ENCODE measurements around the gene NSUN7. TPM values are rescaled to one million over a fixed set of nuclear protein-coding genes. Genes with fewer than 3 reads are reported as not detected.
"Not testable (repeated sequence)": the region's sequence is repeated elsewhere in the genome, so short reads cannot be mapped to it uniquely, and the experiment has no call there.

NSUN7 gene, protein sequence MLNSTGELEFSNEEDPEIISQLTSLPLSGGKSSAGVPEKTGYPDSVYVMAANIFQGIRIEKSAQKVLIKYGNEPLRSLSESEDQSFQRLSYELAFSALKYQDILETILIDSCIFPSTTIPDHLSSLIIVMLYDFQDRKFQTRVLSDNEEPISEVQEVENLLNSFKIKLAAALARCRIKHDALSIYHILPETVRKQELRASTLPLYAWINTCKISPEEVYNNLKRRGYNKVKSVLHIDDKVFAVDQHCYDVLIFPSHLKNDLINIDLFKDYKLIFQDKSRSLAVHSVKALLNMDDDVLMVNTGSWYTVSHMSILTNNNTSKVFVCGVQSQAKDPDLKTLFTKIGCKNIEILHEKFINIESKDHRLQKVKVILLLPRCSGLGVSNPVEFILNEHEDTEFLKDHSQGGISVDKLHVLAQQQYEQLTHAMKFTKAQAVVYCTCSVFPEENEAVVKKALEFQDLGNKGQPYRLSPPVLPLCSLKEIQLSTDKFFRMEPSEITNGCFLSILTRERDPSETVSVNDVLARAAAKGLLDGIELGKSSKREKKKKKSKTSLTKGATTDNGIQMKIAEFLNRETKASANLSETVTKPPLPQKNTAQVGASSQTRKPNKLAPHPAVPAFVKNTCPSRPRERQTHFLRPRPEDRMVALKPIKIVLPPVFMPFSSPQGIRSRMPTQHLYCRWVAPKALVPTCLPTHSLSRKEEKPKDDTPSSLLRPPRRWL
- 0.40 TPM for total RNA-seq

DNA sequence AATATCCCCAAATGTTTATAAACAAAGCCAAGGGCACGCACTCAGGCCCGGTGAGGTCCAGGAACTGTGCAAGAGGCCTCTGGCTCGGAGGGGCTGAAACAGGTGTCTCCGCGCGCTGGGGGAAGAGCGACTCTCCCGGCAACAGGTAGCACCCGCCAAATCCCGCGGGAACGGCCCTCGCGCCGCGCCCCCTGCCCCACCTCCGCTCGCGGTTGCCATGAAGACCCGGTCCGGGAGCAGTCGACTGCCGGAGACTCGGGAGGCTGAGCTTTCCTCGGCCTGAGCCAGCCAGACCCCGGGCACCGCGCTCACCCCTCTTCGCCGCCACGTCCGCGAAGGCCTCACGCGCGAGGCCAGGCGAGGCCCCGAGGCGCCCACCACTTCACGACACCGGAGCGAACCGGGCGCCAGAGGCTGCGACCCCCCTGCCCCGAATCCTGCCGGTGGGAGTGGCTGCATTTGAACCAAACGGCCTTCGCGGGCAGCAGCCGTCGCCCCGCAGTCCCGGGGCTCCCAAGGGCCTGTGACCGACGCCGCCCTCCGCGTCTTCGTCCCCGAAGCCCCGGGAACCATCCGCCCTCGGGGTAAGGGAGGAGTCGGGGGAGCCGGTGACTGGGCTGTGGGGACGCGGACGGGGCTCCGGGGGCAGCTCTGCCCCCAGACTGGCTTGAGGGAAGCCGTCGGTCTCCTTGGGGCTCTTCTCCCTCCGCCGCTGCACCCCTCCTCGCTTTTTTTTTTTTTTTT is at the start of gene NSUN7:
Gene NSUN7 (plus strand): TSS at position 239 of the 744 bp plus-strand sequence. CDS start 739 bp downstream, outside the sequence.
- DNase-seq (ENCODE audit: low spot score) (peak; percentile 51), ATAC-seq (peak; percentile 80)

DNA sequence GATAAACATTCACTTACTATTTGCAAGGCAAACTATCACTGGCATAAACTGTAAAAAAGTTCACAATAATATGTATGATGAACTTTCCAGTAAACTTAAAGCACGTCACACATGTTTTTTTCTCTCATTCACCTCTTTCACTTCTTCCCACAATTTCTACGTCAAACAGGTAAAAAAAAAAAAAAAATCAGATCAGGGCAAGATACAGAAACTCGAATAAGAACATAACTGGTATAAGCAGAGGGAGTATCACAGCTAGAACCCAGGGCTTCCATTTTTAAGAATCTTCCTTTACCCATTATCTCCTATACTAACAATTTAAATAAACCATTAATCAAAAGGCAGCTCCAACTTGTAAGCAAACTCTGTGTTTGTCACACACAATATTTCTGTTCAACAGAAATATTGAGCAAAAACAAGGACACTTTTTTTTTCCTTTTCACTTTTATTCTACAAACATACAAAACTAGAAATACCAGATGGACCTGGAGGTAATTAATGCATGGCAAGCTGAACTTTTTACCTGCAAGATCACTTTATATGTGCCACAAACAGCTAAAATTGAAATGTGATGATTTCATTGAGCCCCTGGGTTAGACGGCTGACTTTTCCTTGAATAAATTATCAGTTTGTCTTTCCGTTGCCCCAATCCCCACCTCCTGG is 47.5 kb upstream of the NSUN7 start:
- ATAC-seq = no peak
- DNase-seq (ENCODE audit: low spot score) = no peak

DNA sequence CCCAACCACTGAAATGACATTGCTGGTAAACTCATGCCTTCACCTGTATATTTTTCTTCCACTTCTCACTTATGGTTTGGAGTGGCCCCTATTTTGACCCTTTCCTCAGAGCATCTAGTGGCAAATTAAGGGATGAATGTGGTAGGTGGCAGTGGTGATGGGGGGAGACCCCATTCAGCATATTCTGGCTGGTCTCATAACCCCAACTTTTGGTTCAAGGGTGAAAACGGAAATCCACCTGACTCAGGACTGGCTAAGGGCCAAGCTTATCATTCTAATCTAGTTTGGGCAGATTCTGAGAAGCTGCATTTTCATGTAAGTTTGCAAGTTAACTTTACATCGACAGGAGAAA is 47.0 kb upstream of the NSUN7 start:
- ATAC-seq (no peak), DNase-seq (ENCODE audit: low spot score) (no peak)

DNA sequence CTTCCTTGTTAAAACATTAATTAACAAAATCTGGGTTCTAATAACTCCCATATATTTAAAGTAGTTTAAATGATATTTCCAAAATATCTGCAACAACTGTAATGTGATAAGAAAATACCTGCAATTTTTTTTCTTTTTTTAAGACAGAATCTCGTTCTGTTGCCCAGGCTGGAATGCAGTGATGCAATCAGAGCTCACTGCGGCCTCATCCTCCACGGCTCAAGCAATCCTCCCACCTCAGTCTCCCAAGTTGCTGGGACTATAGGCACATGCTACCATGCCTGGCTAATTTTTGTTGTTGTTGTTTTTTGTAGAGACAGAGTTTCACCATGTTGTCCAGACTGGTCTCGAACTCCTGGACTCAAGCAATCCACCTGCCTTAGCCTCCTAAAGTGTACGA is 45.7 kb upstream of the NSUN7 start:
- no peak for ATAC-seq
- DNase-seq (ENCODE audit: low spot score) = no peak

DNA sequence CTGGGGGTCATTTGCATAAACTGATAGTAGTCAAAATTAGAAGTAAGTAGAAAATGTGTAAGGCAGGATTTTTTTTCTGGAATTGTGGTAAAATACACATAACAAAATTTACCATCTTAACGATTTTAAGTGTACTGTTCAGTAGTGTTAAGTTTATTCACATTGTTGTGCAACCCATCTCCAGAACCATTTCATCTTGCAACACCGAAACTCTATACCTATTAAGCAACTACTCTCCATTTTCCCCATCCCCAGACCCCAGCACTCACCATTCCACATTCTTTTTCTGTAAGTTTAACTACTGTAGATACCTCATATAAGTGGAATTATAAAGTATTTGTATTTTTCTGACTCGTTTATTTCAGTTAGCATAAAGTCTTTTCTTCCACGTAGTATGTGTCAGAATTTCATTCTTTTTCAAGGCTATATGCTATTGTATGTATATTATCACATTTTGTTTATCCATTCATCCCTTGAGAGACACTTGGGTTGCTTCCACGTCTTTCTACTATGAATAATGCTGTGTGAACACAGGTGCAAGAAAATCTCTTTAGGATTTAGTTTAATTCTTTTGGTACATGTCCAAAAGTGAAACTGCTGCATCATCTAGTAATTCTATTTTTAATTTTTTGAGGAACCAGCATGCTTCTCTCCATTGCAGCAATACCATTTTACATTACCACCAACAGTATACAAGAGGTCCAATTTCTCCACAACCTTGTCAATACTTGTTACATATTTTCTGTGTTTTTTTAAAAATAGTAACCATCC is 39.1 kb upstream of the NSUN7 start:
- DNase-seq (ENCODE audit: low spot score) (no peak), ATAC-seq (peak; percentile 44)

DNA sequence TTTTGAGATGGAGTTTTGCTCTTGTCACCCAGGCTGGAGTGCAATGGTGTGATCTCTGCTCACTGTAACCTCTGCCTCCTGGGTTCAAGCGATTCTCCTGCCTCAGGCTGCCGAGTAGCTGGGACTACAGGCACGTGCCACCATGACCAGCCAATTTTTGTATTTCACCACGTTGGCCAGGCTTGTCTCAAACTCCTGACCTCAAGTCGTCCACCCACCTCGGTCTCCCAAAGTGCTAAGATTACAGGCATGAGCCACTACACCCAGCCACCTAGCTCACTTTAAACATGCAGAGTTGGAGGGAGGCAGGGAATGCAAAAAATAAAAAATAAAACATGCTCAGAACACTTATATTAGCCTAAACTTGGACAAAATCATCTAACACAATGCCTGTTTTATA is 36.8 kb upstream of the NSUN7 start:
- peak; percentile 14 for ATAC-seq
- not testable (repeated sequence) for DNase-seq (ENCODE audit: low spot score)

DNA sequence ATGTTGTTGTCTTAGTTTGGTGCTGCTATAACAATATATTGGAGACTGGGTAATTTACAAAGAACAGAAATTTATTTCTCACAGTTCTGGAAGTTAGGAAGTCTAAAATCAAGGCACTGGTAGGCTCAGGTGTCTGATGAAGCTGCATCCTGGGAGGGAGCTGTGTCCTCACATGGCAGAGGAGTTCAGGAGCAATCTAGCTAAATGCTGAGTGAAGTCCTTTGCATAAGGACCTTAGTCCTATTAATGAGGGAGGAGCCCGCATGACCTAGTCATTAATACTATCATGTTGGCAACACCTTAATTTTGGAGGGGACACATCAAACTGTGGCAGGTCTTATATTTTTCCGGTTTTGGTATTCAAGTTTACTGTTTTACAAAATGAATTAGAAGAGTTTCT is 36.0 kb upstream of the NSUN7 start:
- ATAC-seq (no peak), DNase-seq (ENCODE audit: low spot score) (no peak)

DNA sequence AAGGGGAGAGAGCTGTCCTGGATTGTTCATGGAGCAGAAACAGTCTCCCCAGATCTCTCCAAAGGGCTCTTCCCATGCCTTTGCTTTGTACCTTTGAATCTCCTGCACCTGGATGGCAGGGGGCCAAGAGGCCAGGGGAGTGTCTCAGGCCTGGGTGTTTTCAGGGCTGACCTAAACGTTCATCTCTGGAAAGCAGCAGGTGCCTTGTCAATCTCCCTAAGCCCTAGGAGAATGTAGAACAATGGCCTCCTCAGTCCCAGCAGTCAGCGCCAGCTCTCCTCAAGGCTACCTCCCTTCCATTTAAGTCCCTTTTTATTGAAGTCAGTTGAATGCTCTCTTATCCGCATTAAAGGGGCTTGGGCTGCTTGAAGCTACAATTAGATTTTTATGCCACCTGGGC is 31.2 kb upstream of the NSUN7 start:
- DNase-seq (ENCODE audit: low spot score) (peak; percentile 54), ATAC-seq (peak; percentile 52)

DNA sequence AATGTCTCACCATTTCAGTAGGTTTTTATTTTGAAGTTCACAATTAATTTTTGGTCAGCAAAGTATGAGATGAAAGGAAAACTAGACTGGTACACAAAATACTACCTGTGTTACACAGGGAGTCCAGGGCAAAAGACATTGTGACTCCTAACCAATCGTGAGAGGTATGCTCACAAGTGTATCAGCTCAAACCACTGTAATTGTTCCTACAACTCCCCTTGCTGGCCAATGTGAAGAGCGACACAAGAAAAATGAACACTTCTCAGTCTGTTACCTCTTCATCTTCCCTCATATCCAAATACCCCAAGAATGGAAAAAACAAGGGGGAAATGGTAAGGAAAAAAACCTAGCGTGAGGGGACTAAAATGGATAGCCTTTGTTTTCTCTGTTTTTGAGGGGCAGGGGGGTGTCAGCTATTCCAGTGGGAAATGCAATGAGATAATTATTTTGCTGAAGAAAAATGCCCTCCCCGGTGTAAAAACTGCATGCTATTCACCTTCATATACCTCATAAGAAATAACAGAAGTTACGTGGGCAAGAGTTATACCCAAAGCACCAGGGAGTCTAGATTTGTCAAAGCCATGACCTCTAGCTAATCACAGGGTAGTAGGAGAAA is 30.6 kb upstream of the NSUN7 start:
- DNase-seq (ENCODE audit: low spot score) (no peak), ATAC-seq (peak; percentile 99)

DNA sequence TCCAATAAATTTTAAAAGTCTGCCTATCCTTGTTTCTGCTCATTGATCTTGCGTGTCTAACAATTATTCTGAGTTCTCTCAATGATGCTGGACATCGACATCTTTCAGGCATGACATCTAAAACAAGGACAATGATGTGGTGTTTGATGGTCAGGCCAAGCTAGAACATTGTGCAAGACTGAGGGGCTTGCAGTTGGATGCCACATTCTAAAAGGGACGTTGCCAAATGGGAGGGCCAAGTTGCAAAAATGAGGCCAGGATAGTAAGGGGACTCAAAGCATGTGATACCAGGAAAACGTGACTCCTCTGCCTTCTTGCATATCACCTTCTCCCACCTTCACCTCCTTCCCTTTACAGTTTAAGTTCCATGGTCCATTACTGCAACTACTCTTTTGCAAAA is 29.4 kb upstream of the NSUN7 start:
- DNase-seq (ENCODE audit: low spot score) (no peak), ATAC-seq (no peak)

DNA sequence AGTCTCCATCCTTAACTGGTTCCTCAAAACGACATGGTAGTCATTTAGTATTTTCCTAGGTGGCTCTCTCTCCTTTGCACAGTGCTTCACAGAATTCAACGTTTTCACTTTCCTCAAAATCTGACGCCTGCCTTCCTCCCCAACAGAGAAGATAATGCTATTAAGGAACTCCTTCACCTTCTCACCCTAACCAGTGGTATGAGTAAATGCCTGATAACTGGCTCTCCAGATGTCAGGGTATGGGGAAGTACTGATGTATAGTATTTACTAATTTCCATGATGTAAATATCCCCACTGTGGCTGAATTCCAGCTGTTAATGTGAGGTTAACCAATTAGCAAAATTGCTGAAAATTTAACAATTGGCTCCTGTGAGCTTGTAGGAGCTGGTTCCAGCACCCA is 28.8 kb upstream of the NSUN7 start:
- ATAC-seq = no peak
- no peak for DNase-seq (ENCODE audit: low spot score)

DNA sequence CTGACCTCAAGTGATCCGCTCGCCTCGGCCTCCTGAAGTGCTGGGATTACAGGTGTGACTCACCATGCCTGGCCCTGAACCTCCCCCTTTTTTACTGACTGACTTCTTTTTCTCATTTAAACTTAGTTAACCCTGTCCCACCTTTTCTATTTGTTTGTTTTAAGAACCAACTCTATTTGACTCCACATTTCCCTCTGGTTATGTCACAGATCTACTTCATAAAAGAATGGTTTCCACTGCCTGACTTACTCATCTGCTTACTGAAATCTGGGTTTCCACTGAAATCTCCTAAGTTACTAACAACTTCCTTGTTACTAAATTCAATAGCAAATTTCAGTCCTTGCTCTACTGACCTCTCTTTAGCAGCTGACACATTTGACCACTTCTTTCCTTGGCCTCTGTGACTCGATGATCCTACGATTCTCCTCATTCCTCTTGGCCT is 28.0 kb upstream of the NSUN7 start:
- ATAC-seq (no peak), DNase-seq (ENCODE audit: low spot score) (no peak)

DNA sequence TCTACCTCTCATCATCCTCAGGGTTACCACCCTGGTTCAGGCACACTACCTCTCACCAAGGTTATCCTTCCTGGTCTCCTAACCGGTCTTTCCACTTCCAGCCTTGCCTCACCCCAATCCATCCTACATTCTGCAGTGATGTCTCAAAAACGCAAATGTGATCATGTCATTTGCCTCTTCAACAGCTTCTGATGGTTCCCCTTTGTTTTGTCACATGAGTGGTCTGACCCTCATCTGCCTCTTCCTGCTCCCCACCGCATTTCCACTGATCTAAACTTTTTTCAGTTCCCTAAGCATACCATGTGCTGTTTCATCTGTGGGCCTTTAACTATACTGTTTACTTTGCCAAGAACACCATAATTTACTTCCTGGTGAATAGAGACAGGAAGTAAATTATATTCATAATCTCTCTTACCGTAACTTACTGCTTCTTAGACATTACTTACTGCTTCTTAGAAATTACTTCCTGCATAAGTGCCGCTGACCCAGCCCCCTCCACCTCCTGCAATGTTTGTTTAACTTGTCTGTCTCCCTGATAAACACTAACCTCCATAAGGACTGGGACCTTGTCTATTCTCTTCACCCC is 27.1 kb upstream of the NSUN7 start:
- DNase-seq (ENCODE audit: low spot score) (no peak), ATAC-seq (no peak)

DNA sequence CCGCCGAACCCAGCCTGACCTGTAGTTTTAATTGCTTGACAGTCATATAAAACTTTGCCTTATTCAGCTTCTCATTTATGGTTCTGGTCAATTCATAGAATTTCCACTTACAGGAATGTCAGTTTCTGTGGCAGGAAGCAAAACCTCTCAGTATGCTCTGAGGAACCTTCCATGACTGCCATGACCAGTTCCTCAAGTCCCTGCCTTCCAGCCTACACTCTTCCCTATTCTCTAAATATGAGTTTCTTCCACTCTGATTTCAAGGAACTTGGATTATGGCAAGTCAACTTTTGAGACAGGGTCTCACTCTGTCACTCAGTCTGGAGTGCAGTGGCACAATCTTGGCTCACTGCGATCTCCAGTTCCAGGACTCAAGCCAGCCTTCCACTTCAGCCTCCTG is 26.0 kb upstream of the NSUN7 start:
- ATAC-seq = no peak

DNA sequence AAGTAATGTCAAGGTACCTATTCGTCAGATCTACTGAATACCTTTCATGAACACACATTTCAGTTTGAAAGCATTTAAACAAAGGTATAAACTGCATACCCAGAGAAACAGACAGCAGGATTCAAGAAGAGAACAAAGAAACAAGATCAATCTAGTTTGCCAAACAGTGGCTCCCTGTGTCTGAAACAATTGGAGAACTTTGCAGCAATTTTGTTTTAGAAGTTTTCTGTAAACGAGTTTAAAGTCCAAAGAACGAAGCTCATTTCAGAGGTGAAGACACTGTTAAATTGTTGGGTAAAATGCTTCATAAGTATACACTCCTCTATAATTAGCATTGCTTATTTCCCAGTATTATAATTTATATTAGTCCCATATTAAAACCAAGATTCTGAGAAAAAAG is 21.4 kb upstream of the NSUN7 start:
- no peak for DNase-seq (ENCODE audit: low spot score)
- ATAC-seq = peak; percentile 17

More for the DNA sequence above, 26.0 kb upstream of the NSUN7 start:
- no peak for DNase-seq (ENCODE audit: low spot score)

DNA sequence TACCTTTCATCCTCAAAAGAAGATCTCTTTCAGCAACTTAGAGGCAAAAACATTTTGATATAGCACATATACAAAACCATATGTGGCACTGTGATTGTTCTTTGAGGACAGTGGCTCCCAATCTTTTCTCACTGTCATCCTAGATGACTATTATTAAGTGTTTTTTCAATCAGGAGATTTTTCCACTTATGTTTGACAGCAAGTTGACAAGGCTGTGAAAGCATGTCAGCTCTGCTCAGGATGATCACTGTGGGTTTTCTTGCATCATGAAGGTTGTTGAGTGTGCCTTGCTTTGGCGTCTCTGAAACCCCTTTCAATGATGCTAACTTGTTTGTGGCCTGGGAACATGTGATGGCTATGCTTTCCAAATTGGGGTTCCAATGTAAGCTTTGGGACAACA is 20.2 kb upstream of the NSUN7 start:
- DNase-seq (ENCODE audit: low spot score) (no peak), ATAC-seq (no peak)

DNA sequence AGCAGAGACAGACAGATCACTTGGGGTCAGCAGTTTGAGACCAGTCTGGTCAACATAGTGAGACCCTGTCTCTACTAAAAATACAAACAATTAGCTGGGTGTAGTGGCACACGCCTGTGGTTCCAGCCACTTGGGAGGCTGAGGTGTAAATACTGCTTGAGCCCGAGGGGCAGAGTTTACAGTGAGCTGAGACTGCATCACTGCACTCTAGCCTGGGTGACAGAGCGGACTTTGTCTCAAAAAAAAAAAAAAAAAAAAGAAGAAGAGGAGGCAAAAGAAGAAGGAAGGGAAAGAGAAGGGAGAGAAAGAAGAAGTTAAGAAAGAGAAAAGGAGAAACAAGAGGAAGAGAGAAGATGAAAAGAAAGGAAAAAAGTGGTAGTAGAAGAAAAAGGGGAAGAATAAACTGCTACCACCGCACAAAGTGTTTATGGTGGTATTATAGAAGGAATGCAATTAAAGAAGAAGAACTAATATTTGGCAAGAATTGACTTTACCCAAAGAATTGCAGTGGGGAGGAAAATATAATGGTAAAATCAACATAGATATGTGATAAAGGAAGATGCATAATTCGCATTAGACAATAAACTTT is 19.6 kb upstream of the NSUN7 start:
- DNase-seq (ENCODE audit: low spot score) (no peak), ATAC-seq (no peak)

DNA sequence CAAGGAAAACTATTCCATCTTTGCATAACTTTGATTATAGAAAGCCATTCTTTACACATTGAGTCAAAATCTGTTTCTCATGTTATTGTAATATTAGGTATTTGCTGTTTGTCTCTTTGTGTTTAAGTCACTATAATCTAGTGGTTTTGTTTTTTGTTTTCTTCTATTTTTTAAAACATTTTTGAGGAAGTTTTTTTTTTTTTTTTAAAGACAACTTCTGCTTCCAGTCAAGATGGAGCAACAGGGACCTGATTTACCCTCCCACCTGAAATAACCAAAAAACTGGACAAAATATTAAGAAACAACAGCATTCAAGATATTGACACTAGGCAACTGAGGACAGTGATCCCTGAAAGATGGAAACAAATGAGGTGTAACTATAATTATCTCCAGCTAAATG is 18.4 kb upstream of the NSUN7 start:
- no peak for ATAC-seq

DNA sequence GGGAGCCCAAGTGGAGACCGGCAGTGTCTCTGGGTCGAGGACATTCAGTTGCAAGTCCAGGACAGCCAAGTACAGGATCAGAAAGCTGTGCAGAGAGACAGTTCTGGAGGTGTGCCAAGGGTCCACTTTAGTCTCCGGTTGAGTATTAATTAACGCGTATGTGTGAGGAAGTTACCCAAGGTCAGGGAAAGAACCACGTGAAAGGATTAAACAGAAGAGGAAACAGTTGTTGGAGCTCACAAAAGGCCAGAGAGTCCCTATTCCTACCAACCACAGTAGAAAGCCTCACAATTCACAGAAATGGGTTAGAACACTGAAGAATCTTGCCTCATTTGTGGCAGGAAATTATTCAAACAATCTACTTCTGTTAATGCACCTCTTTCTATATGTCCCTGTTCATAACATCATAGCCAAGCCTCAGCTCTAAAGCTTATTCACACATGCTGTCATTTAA is 17.9 kb upstream of the NSUN7 start:
- ATAC-seq (peak; percentile 77), DNase-seq (ENCODE audit: low spot score) (peak; percentile 64)

More for the DNA sequence above, 18.4 kb upstream of the NSUN7 start:
- no peak for DNase-seq (ENCODE audit: low spot score)
